ENCODE measurements around the gene EIF4A3.

The EIF4A3 gene

GRCh38 chr17:80111702-80112470 is 35.0 kb downstream of the EIF4A3 start:
- no peak for DNase-seq

- DNase-seq, result no peak
Measured at GRCh38 chr17:80110927-80111701, 35.8 kb downstream of the EIF4A3 start.

GRCh38 chr17:80110447-80110812 is 36.5 kb downstream of the EIF4A3 start:
- no peak for DNase-seq

- DNase-seq, result no peak
Measured at GRCh38 chr17:80109713-80110446, 37.0 kb downstream of the EIF4A3 start.

DNA sequence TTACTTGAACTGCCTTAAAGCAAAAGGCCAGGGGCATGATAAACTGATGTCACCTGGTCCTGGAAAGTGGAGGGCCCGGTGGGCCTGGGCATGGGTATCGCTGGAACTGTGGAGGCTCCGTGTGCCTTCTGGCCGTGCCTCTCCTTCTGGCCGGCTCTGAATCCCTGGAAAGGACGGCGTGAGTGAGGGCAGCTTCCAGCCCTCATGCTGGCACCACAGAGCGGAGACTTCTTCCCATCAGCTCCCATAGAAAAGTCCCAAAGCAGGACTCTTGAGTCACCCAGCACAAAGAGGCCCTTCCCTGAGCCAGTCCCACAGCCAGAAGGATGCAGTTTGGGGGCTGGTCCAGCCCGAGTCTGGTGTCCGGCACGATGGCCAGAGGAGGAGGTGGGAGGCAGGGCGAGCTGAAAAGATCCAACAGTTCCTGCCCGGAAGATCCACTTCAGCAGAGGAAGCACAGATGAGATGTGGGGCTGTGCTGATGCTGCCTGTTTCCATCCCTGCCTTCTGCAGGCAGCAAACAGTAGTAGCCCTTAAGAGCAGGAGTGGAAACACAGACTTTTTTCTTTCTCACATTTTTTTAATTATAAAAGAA is 37.8 kb downstream of the EIF4A3 start:
- no peak for DNase-seq

GRCh38 chr17:80108036-80108971 is 38.6 kb downstream of the EIF4A3 start:
- no peak for DNase-seq

DNA sequence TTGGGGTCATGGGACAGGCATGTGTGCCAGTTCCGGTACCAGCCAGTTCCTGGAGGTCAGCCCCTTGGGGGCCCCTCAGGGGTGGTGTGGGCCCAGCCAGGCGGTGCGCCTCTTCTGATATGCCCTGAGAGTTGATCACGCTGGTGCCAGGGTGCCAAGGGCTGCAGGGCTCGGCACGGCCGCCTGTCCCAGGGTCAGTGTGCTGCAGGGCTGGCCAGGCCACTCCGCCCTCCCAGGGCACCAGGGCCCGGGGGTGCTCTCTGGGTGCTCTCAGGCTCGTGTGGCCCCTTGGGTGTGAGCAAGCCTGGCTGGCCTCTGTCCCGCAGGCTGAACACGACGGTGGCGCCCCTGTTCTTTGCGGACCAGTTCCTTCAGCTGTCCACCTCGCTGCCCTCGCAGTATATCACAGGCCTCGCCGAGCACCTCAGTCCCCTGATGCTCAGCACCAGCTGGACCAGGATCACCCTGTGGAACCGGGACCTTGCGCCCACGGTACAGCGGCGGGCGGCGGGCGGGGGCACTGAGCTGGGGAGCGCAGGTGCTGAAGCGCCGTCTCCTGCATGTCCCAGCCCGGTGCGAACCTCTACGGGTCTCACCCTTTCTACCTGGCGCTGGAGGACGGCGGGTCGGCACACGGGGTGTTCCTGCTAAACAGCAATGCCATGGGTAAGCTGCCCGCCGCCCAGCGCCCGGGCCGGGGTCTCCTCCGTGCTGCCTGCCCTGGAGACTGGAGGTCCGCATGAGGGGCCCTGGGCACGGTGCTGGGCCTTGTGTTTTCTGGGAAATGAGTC is 39.5 kb downstream of the EIF4A3 start:
- DNase-seq, result no peak

DNA sequence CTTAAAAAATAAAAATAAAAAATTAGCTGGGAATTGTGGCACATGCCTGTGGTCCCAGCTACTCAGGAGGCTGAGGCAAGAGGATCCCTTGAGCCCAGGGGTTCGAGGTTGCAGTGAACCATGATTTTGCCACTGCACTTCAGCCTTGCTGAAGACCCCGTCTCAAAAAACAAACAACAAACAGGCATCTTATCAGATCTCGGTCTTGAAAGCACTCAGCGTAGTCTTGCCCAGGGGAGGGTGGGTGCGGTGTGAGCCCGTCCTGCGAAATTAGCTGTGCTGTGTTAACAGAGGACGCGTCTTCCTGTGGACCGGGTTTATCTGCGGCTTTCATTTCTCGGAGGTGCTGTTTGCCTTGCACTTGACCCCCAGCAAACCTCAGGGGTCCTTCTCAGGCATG is 40.2 kb downstream of the EIF4A3 start:
- DNase-seq, result no peak

DNA sequence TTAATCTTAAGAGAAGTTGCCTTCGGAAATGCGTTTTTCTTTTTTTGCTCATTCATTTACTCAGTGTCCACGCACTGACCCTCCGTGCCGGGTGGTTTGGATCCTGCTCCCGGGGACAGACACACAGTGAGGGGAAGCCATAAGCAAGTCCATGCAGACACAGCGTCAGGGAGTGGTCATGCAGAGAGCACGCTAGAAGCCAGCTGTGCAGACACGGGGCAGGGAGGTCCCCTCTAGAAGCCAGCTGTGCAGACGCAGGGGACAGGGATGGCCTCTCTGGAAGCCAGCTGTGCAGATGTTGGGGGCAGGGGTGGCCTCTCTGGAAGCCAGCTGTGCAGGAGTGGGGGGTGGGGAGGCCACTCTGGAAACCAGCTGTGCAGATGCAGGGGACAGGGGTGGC is 40.8 kb downstream of the EIF4A3 start:
- no peak for DNase-seq

- peak; percentile 39 for DNase-seq
Measured at GRCh38 chr17:80105762-80106161, 41.2 kb downstream of the EIF4A3 start.

GRCh38 chr17:80104956-80105375 is 42.0 kb downstream of the EIF4A3 start:
- no peak for DNase-seq

DNA sequence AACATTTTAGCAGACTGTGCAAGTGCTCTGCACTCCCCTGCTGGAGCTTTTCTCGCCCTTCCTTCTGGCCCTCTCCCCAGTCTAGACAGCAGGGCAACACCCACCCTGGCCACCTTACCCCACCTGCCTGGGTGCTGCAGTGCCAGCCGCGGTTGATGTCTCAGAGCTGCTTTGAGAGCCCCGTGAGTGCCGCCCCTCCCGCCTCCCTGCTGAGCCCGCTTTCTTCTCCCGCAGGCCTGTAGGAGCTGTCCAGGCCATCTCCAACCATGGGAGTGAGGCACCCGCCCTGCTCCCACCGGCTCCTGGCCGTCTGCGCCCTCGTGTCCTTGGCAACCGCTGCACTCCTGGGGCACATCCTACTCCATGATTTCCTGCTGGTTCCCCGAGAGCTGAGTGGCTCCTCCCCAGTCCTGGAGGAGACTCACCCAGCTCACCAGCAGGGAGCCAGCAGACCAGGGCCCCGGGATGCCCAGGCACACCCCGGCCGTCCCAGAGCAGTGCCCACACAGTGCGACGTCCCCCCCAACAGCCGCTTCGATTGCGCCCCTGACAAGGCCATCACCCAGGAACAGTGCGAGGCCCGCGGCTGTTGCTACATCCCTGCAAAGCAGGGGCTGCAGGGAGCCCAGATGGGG is 42.5 kb downstream of the EIF4A3 start:
- peak; percentile 80 for DNase-seq

DNA sequence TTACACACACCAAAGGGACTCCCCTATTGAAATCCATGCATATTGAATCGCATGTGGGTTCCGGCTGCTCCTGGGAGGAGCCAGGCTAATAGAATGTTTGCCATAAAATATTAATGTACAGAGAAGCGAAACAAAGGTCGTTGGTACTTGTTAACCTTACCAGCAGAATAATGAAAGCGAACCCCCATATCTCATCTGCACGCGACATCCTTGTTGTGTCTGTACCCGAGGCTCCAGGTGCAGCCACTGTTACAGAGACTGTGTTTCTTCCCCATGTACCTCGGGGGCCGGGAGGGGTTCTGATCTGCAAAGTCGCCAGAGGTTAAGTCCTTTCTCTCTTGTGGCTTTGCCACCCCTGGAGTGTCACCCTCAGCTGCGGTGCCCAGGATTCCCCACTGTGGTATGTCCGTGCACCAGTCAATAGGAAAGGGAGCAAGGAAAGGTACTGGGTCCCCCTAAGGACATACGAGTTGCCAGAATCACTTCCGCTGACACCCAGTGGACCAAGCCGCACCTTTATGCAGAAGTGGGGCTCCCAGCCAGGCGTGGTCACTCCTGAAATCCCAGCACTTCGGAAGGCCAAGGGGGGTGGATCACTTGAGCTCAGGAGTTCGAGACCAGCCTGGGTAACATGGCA is 43.4 kb downstream of the EIF4A3 start:
- DNase-seq, result no peak

DNA sequence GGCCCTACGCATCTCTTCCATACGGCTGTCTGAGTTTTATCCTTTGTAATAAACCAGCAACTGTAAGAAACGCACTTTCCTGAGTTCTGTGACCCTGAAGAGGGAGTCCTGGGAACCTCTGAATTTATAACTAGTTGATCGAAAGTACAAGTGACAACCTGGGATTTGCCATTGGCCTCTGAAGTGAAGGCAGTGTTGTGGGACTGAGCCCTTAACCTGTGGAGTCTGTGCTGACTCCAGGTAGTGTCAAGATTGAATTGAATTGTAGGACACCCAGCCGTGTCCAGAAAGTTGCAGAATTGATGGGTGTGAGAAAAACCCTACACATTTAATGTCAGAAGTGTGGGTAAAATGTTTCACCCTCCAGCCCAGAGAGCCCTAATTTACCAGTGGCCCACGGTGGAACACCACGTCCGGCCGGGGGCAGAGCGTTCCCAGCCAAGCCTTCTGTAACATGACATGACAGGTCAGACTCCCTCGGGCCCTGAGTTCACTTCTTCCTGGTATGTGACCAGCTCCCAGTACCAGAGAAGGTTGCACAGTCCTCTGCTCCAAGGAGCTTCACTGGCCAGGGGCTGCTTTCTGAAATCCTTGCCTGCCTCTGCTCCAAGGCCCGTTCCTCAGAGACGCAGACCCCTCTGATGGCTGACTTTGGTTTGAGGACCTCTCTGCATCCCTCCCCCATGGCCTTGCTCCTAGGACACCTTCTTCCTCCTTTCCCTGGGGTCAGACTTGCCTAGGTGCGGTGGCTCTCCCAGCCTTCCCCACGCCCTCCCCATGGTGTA is 44.1 kb downstream of the EIF4A3 start:
- no peak for DNase-seq

GRCh38 chr17:80101946-80102663 is 44.8 kb downstream of the EIF4A3 start:
- peak; percentile 60 for DNase-seq

DNA sequence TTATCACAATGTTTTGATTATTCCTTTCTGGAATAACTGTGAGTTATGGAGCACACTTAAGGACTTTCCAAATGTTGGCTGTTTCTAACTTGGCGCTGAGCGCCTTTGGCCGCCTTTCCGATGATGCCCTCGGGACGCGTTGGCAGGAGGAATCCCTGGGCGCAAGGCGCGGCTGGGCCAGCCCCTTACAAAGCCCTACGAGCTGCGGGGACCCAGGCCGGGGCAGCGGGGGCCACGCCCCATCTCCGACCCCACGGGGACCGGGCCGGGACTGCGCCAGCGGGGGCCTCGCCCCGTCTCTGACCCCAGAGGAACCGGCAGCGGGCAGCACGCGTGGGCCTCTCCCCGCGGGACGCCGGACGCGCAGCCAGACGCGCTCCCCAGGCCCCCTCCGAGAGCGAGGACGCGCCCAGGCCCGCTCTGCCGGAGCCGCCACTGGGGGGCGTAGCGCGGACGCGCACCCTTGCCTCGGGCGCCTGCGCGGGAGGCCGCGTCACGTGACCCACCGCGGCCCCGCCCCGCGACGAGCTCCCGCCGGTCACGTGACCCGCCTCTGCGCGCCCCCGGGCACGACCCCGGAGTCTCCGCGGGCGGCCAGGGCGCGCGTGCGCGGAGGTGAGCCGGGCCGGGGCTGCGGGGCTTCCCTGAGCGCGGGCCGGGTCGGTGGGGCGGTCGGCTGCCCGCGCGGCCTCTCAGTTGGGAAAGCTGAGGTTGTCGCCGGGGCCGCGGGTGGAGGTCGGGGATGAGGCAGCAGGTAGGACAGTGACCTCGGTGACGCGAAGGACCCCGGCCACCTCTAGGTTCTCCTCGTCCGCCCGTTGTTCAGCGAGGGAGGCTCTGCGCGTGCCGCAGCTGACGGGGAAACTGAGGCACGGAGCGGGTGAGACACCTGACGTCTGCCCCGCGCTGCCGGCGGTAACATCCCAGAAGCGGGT is 45.6 kb downstream of the EIF4A3 start, which contains the start of gene GAA:
TSS of gene GAA (plus strand) at position 571 of the 935 bp plus-strand sequence. CDS start 3,006 bp downstream, outside the sequence.
- peak; percentile 87 for DNase-seq

- DNase-seq, result no peak
Measured at GRCh38 chr17:80100035-80100323, 46.9 kb downstream of the EIF4A3 start.
